Urothelium cell line (cell line): Measurements from ENCODE around the gene MISP3.

ENCODE experiments used
- DNase-seq: peaks from one replicate; pipeline ENCODE4 v3.0.0; 2011; ENCODE audit warnings: low spot score, mixed read lengths
- FAIRE-seq: peaks from 2 replicates; lab custom pipeline; 2011; peaks lifted over from hg19 to GRCh38; lab: Jason Lieb, UNC

The MISP3 gene

GRCh38 chr19:14119146-14119545 lies 46.6 kb downstream of the MISP3 start:
- no peak for DNase-seq
- no peak for FAIRE-seq

GRCh38 chr19:14119644-14120496 lies 47.3 kb downstream of the MISP3 start:
- DNase-seq: no peak
- no peak for FAIRE-seq

GRCh38 chr19:14120497-14120780 lies 47.9 kb downstream of the MISP3 start:
- DNase-seq (no peak), FAIRE-seq (no peak)

GRCh38 chr19:14122924-14123323 lies 50.3 kb downstream of the MISP3 start:
- no peak for FAIRE-seq

More at GRCh38 chr19:14122924-14123323, 50.3 kb downstream of the MISP3 start:
- DNase-seq: no peak
